HepG2 (cell line): ENCODE measurements around the gene KCNMA1. TPM values are rescaled to one million over a fixed set of nuclear protein-coding genes. Genes with fewer than 3 reads are reported as not detected.

ENCODE experiments used
- ATAC-seq: fragments of 200-7000 bp; cut with Tn5 transposase; 3 replicates; pipeline ENCODE4 v1.9.1; 2020; ENCODE audit warnings: mild to moderate bottlenecking, moderate library complexity
- BruUV-seq: library from RNA; stranded (reverse); fragments of 400-500 nt; replicated peaks from 2 replicates; lab custom pipeline; 2021; lab: Mats Ljungman, UMichigan
- CTCF ChIA-PET: fragments of 300-600 bp; formaldehyde crosslinking; extraction: SDS; loops from one replicate; lab custom pipeline; 2021; ENCODE audit warnings: low total read pairs, inconsistent platforms, low intra/inter-chr PET ratio; lab: Yijun Ruan, JAX
- POLR2A ChIA-PET: fragments of 350-600 bp; sonication (Branson Sonifier 250); formaldehyde crosslinking; loops from one replicate; lab custom pipeline; 2020; ENCODE audit warnings: antibody characterized with exemption, inconsistent platforms; lab: Yijun Ruan, JAX
- DNase-seq: peaks from one replicate; pipeline ENCODE4 v3.0.0-alpha.2; 2015; ENCODE audit warnings: low spot score
- FAIRE-seq: peaks from 3 replicates; lab custom pipeline; 2011; peaks lifted over from hg19 to GRCh38; lab: Jason Lieb, UNC
- H2AFZ ChIP-seq: one replicate; pipeline ENCODE4 v1.6.1; 2011; ENCODE audit warnings: low read length, inconsistent platforms
- H3K27ac ChIP-seq: fragments of 300-600 bp; 3 replicates; pipeline ENCODE4 v1.8.0; 2011; ENCODE audit warnings: mixed run types, mild to moderate bottlenecking, mixed read lengths, low read length, inconsistent platforms; ENCODE audit not compliant: insufficient read depth; ENCODE audit errors: extremely low read length
- H3K27me3 ChIP-seq, 2 experiments: fragments of 200-600 bp in 1 of 2; 2 replicates in 1 of 2; 3 replicates in 1 of 2; pipeline versions ENCODE4 v1.6.0 to v1.8.0; 2011; ENCODE audit warnings: low read length in 2 of 2, mild to moderate bottlenecking in 2 of 2, moderate library complexity in 2 of 2, inconsistent platforms in 1 of 2; ENCODE audit not compliant: insufficient read depth in 2 of 2, control insufficient read depth in 1 of 2
- H3K36me3 ChIP-seq, 2 experiments: fragments of 200-600 bp in 1 of 2; replicated peaks in 1 of 2; 2 replicates in 1 of 2; 3 replicates in 1 of 2; pipeline versions ENCODE4 v1.5.1 to v1.8.0; 2011; ENCODE audit warnings: low read length in 2 of 2, inconsistent platforms in 1 of 2; ENCODE audit not compliant: insufficient read depth in 2 of 2, control insufficient read depth in 1 of 2
- H3K4me1 ChIP-seq: 2 replicates; pipeline ENCODE4 v1.5.1; 2012; ENCODE audit warnings: low read length, inconsistent platforms; ENCODE audit not compliant: insufficient read depth
- H3K4me2 ChIP-seq: 2 replicates; pipeline ENCODE4 v1.6.0; 2011; ENCODE audit warnings: low read depth, low read length, inconsistent platforms
- H3K4me3 ChIP-seq, 3 experiments: fragments of 200-600 bp in 1 of 3; sonication (generic), shearing (Covaris generic) in 1 of 3; replicated peaks in 1 of 3; 2 replicates each; pipeline ENCODE4 v1.5.1; 2011 to 2016; ENCODE audit warnings: low read length in 3 of 3, inconsistent platforms in 2 of 3, low read depth in 2 of 3, mild to moderate bottlenecking in 2 of 3, control low read depth in 1 of 3, mixed read lengths in 1 of 3; ENCODE audit not compliant: insufficient read depth in 1 of 3
- H3K79me2 ChIP-seq: one replicate; pipeline ENCODE4 v1.6.1; 2011; ENCODE audit warnings: low read length, inconsistent platforms; ENCODE audit not compliant: insufficient read depth
- H3K9ac ChIP-seq: 2 replicates; pipeline ENCODE4 v1.6.0; 2011; ENCODE audit warnings: mild to moderate bottlenecking, low read depth, low read length, inconsistent platforms; ENCODE audit not compliant: insufficient read depth
- H3K9me3 ChIP-seq: 2 replicates; pipeline ENCODE4 v1.5.1; 2012; ENCODE audit warnings: mild to moderate bottlenecking, low read length
- H4K20me1 ChIP-seq: 2 replicates; pipeline ENCODE4 v1.6.0; 2011; ENCODE audit warnings: inconsistent platforms, mild to moderate bottlenecking, low read length, moderate library complexity; ENCODE audit not compliant: insufficient read depth
- AGO2 ChIP-seq: fragments of 200-400 bp; formaldehyde crosslinking; optimal IDR thresholded peaks from 2 replicates; pipeline ENCODE3; 2017; ENCODE audit warnings: mild to moderate bottlenecking, low read depth, low read length, moderate library complexity
- GABPB1 ChIP-seq: IDR thresholded peaks from 2 replicates; pipeline ENCODE4 v1.6.1; 2016; ENCODE audit warnings: mild to moderate bottlenecking, missing genetic modification reagents, moderate library complexity, missing compliant biosample characterization
- SALL1 ChIP-seq: sonication (generic); formaldehyde crosslinking; IDR thresholded peaks from 2 replicates; pipeline ENCODE4 v1.8.0; 2022; ENCODE audit warnings: mild to moderate bottlenecking, missing genetic modification reagents
- TBX2 ChIP-seq: sonication (generic); formaldehyde crosslinking; IDR thresholded peaks from 2 replicates; pipeline ENCODE4 v1.5.0; 2020; ENCODE audit warnings: missing genetic modification reagents, mild to moderate bottlenecking, borderline replicate concordance
- ZKSCAN5 ChIP-seq: sonication (generic); formaldehyde crosslinking; IDR thresholded peaks from 2 replicates; pipeline ENCODE4 v1.5.1; 2020; ENCODE audit warnings: mild to moderate bottlenecking, missing genetic modification reagents
- ZNF20 ChIP-seq: sonication (generic); formaldehyde crosslinking; IDR thresholded peaks from 2 replicates; pipeline ENCODE4 v1.4.0; 2020; ENCODE audit warnings: mild to moderate bottlenecking, moderate library complexity, missing genetic modification reagents
- ZNF547 ChIP-seq: sonication (generic); formaldehyde crosslinking; IDR thresholded peaks from 2 replicates; pipeline ENCODE4 v1.5.1; 2020; ENCODE audit warnings: mild to moderate bottlenecking, missing genetic modification reagents
- ZNF724P ChIP-seq: sonication (generic); formaldehyde crosslinking; IDR thresholded peaks from 2 replicates; pipeline ENCODE4 v1.8.0; 2022; ENCODE audit warnings: missing genetic modification reagents, borderline replicate concordance
- ZNF775 ChIP-seq: sonication (generic); formaldehyde crosslinking; IDR thresholded peaks from 2 replicates; pipeline ENCODE4 v1.4.0; 2020; ENCODE audit warnings: missing genetic modification reagents, mild to moderate bottlenecking, moderate library complexity, borderline replicate concordance
- WGBS: methylation state at CpG from one replicate; pipeline ENCODE4 v1.1.6; 2017; ENCODE audit warnings: low lambda C conversion rate; 5-methylcytosine and 5-hydroxymethylcytosine counted together
- in situ Hi-C: cut with HindIII; loops from 2 replicates; pipeline ENCODE4 v1.10.0; 2017; ENCODE audit warnings: low pct_unique_long_range_greater_than_20kb; ENCODE audit not compliant: extremely low pct_ligation_motif_present
- intact Hi-C: fragments of 100-400 bp; cut with micrococcal nuclease; formaldehyde crosslinking; loops from one replicate; pipeline ENCODE4 v1.10.0; 2022; ENCODE audit not compliant: unreplicated experiment
- polyA plus RNA-seq, 8 experiments: library from polyadenylated mRNA; depleted of rRNA in 3 of 8; stranded (reverse) in 7 of 8; unstranded in 1 of 8; fragments of >200 nt; fragmentation: Illumina TruSeq in 4 of 8; extraction: Trizol in 4 of 8; gene quantifications; 2 replicates each; pipeline versions ENCODE4 v1.2.1 to v1.2.3, GENCODE V29; 2011 to 2016; ENCODE audit warnings: low read depth in 4 of 8, missing spikeins in 1 of 8, mixed read lengths in 1 of 8; ENCODE audit not compliant: insufficient read depth in 1 of 8
- total RNA-seq, 5 experiments: library from RNA; depleted of rRNA; stranded (reverse); fragments of >200 nt; fragmentation: Illumina TruSeq; extraction: Trizol; gene quantifications; 2 replicates each; pipeline ENCODE4 v1.2.3, GENCODE V29; 2016; ENCODE audit warnings: low read depth in 1 of 5

Gene KCNMA1
- total and polyA plus RNA-seq, 2 of the 13 experiments (the other 11 are each of a cell fraction or from before 2014, with no cell fraction given): 0.02 TPM; not detected in 1

DNA sequence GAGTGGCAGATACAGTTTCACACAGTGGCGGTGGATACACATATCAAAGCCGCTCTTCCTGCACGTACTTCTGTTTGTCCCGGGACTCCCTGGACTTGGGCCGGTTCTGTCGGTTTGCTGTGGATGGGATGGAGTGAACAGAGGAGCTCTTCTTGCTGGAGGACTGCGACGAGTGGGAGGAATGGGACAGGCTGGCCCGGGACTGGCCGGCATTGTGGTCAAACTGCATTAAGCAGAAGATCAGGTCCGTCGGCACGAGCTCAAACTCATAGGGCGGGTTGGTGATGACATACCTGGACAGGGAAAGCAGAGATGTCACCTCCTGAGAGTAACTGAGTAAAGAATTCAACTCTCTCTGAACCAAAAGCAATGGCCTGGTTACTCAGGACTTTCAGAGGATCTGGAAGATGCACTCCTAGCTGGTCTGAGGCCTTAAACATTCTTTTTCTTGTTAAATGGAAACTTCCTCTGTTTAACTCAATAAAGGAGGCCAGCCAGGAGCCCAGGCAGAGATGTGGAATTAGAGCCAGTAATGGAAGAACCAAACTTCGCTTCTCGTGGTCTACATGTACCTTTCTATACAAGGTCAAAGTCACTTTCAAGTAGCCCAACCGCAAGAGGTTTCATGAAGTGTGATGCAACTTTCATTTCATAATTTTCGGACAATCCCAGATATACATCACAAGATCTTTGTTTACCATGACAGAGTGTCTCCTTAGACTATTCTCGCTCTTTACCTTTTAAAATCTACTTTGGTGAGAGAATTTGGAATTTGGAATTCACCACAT, 750.2 kb downstream of the KCNMA1 start:
- H3K27me3 ChIP-seq: peaks cover 0 to 28% of the 10 kb centered on the region in 2 experiments; a peak in 2 of 5 replicates
- no peak for TF ChIP-seq TBX2
- no peak for TF ChIP-seq ZNF547 (CRISPR knock-in tag)
- no peak for TF ChIP-seq SALL1
- no peak for TF ChIP-seq ZNF20 (CRISPR knock-in tag)
- TF ChIP-seq AGO2: no peak
- TF ChIP-seq ZKSCAN5 (CRISPR knock-in tag): no peak
- no peak for TF ChIP-seq ZNF724P (CRISPR knock-in tag)
- no peak for TF ChIP-seq GABPB1 (CRISPR knock-in tag)
- no peak for TF ChIP-seq ZNF775 (CRISPR knock-in tag)
- no peak overlapping the region for H3K4me2 ChIP-seq
- ChIA-PET CTCF (no interaction called here), POLR2A (no interaction called here)
- H3K79me2 ChIP-seq: no peaks in the 10 kb centered on the region
- WGBS: 27% methylated on average over 15 of the region's 19 CpGs
- H3K27ac ChIP-seq: no peak overlapping the region
- H2AFZ ChIP-seq: no peak overlapping the region
- H3K36me3 ChIP-seq: no peaks in the 10 kb centered on the region
- H3K9ac ChIP-seq: no peak overlapping the region
- no peaks in the 10 kb centered on the region for H4K20me1 ChIP-seq
- FAIRE-seq (no peak), ATAC-seq (no peak), DNase-seq (no peak)
- BruUV-seq: no TSS peak
- no peak overlapping the region for H3K4me3 ChIP-seq
- no peaks in the 10 kb centered on the region for H3K9me3 ChIP-seq
- H3K4me1 ChIP-seq: no peaks in the 10 kb centered on the region
- in situ Hi-C loops: no loop called here
- intact Hi-C loops: no loop called here
